IMR-90 (cell line): ENCODE results near the gene MT1H. TPM values are rescaled to one million over a fixed set of nuclear protein-coding genes. Genes with fewer than 3 reads are reported as not detected.
A peak's percentile ranks its signal among the peaks of the same experiment; 100 is the strongest.

ENCODE experiments used
- ATAC-seq: fragments of 200-7000 bp; cut with Tn5 transposase; 2 replicates; pipeline ENCODE4 v1.9.1; 2020; ENCODE audit warnings: low read depth, mild to moderate bottlenecking, moderate library complexity
- BruUV-seq: library from RNA; stranded (reverse); fragments of 400-500 nt; replicated peaks from 2 replicates; lab custom pipeline; 2021; lab: Mats Ljungman, UMichigan
- CTCF ChIA-PET: fragments of 300-600 bp; formaldehyde crosslinking; extraction: SDS; loops from one replicate; lab custom pipeline; 2021; ENCODE audit warnings: antibody characterized with exemption; lab: Yijun Ruan, JAX
- POLR2A ChIA-PET: fragments of 300-600 bp; sonication (Branson Sonifier 250); formaldehyde crosslinking; loops from one replicate; lab custom pipeline; 2022; ENCODE audit warnings: antibody characterized with exemption; ENCODE audit not compliant: unreplicated experiment; lab: Charles Lee
- DNase-seq: peaks from one replicate; pipeline ENCODE4 v3.0.0; 2013
- H2AFZ ChIP-seq: replicated peaks from 2 replicates; pipeline ENCODE3; 2013; ENCODE audit warnings: low read length, mild to moderate bottlenecking; ENCODE audit not compliant: poor library complexity
- H2AK5ac ChIP-seq: 2 replicates; pipeline ENCODE4 v1.6.1; 2013; ENCODE audit warnings: low read depth, low read length, inconsistent platforms
- H2AK9ac ChIP-seq: replicated peaks from 2 replicates; pipeline ENCODE3; 2013; ENCODE audit warnings: mild to moderate bottlenecking, low read depth, low read length, moderate library complexity; ENCODE audit not compliant: poor library complexity
- H2BK120ac ChIP-seq: 2 replicates; pipeline ENCODE4 v1.6.1; 2013; ENCODE audit warnings: low read depth, low read length, inconsistent platforms
- H2BK15ac ChIP-seq: 3 replicates; pipeline ENCODE4 v1.6.1; 2013; ENCODE audit warnings: low read depth, low read length, inconsistent platforms
- H2BK20ac ChIP-seq: 2 replicates; pipeline ENCODE4 v1.6.1; 2013; ENCODE audit warnings: low read depth, mild to moderate bottlenecking, inconsistent platforms, low read length, moderate library complexity
- H2BK5ac ChIP-seq: 2 replicates; pipeline ENCODE4 v1.6.1; 2013; ENCODE audit warnings: mild to moderate bottlenecking, low read depth, low read length, inconsistent platforms; ENCODE audit not compliant: poor library complexity, severe bottlenecking
- H3K14ac ChIP-seq: replicated peaks from 2 replicates; pipeline ENCODE4 v1.6.1; 2013; ENCODE audit warnings: low read depth, low read length, inconsistent platforms
- H3K18ac ChIP-seq: 2 replicates; pipeline ENCODE4 v1.6.1; 2013; ENCODE audit warnings: low read depth, low read length, control low read depth
- H3K23ac ChIP-seq: 2 replicates; pipeline ENCODE4 v1.6.1; 2013; ENCODE audit warnings: low read depth, low read length, inconsistent platforms
- H3K27ac ChIP-seq: 2 replicates; pipeline ENCODE4 v1.5.1; 2013; ENCODE audit warnings: mild to moderate bottlenecking, control low read depth, low read length; ENCODE audit not compliant: insufficient read depth
- H3K27me3 ChIP-seq: 2 replicates; pipeline ENCODE4 v1.6.1; 2013; ENCODE audit warnings: low read length; ENCODE audit not compliant: control insufficient read depth, insufficient read depth
- H3K36me3 ChIP-seq: 2 replicates; pipeline ENCODE4 v1.6.1; 2013; ENCODE audit warnings: low read length, mixed read lengths; ENCODE audit not compliant: control insufficient read depth, insufficient read depth
- H3K4ac ChIP-seq: 2 replicates; pipeline ENCODE4 v1.6.1; 2013; ENCODE audit warnings: low read depth, low read length, inconsistent platforms
- H3K4me1 ChIP-seq: 2 replicates; pipeline ENCODE4 v1.6.1; 2013; ENCODE audit warnings: low read length, mixed read lengths; ENCODE audit not compliant: control insufficient read depth, insufficient read depth
- H3K4me2 ChIP-seq: 2 replicates; pipeline ENCODE4 v1.6.1; 2013; ENCODE audit warnings: low read depth, mild to moderate bottlenecking, control low read depth, low read length, moderate library complexity
- H3K4me3 ChIP-seq: 2 replicates; pipeline ENCODE4 v1.5.1; 2013; ENCODE audit warnings: low read depth, mild to moderate bottlenecking, control low read depth, low read length, moderate library complexity; ENCODE audit not compliant: insufficient read depth
- H3K56ac ChIP-seq: 2 replicates; pipeline ENCODE4 v1.6.1; 2013; ENCODE audit warnings: low read length, inconsistent platforms; ENCODE audit not compliant: insufficient read depth; ENCODE audit errors: extremely low read depth
- H3K79me1 ChIP-seq, 2 experiments: 2 replicates each; pipeline ENCODE4 v1.6.1; 2013; ENCODE audit warnings: low read length in 2 of 2, inconsistent platforms in 1 of 2, low read depth in 1 of 2
- H3K9ac ChIP-seq: 2 replicates; pipeline ENCODE4 v1.6.1; 2013; ENCODE audit warnings: low read depth, low read length, control low read depth
- H3K9me1 ChIP-seq: 2 replicates; pipeline ENCODE4 v1.6.1; 2013; ENCODE audit warnings: low read length, inconsistent platforms; ENCODE audit not compliant: insufficient read depth
- H3K9me3 ChIP-seq: 2 replicates; pipeline ENCODE4 v1.6.1; 2013; ENCODE audit warnings: low read length; ENCODE audit not compliant: control insufficient read depth, insufficient read depth
- H4K20me1 ChIP-seq: 2 replicates; pipeline ENCODE4 v1.6.1; 2013; ENCODE audit warnings: low read length, inconsistent platforms; ENCODE audit not compliant: insufficient read depth
- H4K5ac ChIP-seq: 2 replicates; pipeline ENCODE4 v1.6.1; 2013; ENCODE audit warnings: mild to moderate bottlenecking, low read depth, low read length, control low read depth
- H4K8ac ChIP-seq, 2 experiments: 2 replicates each; pipeline ENCODE4 v1.6.1; 2013; ENCODE audit warnings: low read depth in 2 of 2, low read length in 2 of 2, control low read depth in 1 of 2, inconsistent platforms in 1 of 2
- H4K91ac ChIP-seq: 2 replicates; pipeline ENCODE4 v1.6.1; 2013; ENCODE audit warnings: low read depth, low read length, inconsistent platforms; ENCODE audit not compliant: insufficient read depth
- CEBPB ChIP-seq: IDR thresholded peaks from 2 replicates; pipeline ENCODE4 v1.6.1; 2012; ENCODE audit warnings: low read depth, low read length, improper control_type of control experiment
- ELK1 ChIP-seq: fragments of 150-350 bp; IDR thresholded peaks from 2 replicates; pipeline ENCODE4 v1.6.1; 2016; ENCODE audit warnings: low read depth, mild to moderate bottlenecking, low read length, moderate library complexity, borderline replicate concordance
- FOS ChIP-seq: fragments of 150-350 bp; IDR thresholded peaks from 2 replicates; pipeline ENCODE4 v1.6.1; 2016; ENCODE audit warnings: low read depth, low read length
- RFX5 ChIP-seq: IDR thresholded peaks from 2 replicates; pipeline ENCODE4 v1.8.0; 2012; ENCODE audit warnings: low read depth, mild to moderate bottlenecking, low read length, moderate library complexity
- whole genome bisulfite sequencing, 2 experiments: methylation state at CpG; one replicate each; pipeline versions ENCODE4 v1.1.5 to v1.1.7; 2013; ENCODE audit warnings: missing lambda C conversion rate in 2 of 2; ENCODE audit not compliant: insufficient read length in 1 of 2; ENCODE audit errors: extremely low coverage in 2 of 2; 5-methylcytosine and 5-hydroxymethylcytosine counted together
- dilution Hi-C: fragments of 300-500 bp; cut with HindIII; formaldehyde crosslinking; loops from one replicate; pipeline ENCODE4 v1.14.3; 2018; ENCODE audit warnings: low sequenced_read_pairs; ENCODE audit not compliant: unreplicated experiment
- in situ Hi-C: fragments of 300-500 bp; cut with MboI; formaldehyde crosslinking; loops from 3 replicates; pipeline ENCODE4 v1.14.3; 2019; ENCODE audit warnings: low sequenced_read_pairs, inconsistent platforms, mixed read lengths
- intact Hi-C: fragments of 100-400 bp; cut with micrococcal nuclease; formaldehyde crosslinking; loops from 2 replicates; pipeline ENCODE4 v1.10.0; 2022
- polyA plus RNA-seq, 3 experiments: library from polyadenylated mRNA; depleted of rRNA; stranded (reverse); fragments of >200 nt; gene quantifications; 2 replicates each; pipeline ENCODE4 v1.2.3, GENCODE V29; 2012; ENCODE audit warnings: low replicate concordance in 1 of 3
- total RNA-seq: library from RNA; depleted of rRNA; stranded (reverse); fragments of >200 nt; gene quantifications from 2 replicates; pipeline ENCODE4 v1.2.3, GENCODE V29; 2012

The MT1H gene
- total and polyA plus RNA-seq, 2 of the 4 experiments (the other 2 are of a cell fraction), result not detected

GRCh38 chr16:56634715-56635440 lies 34.7 kb upstream of the MT1H start:
- H3K4me2 ChIP-seq, result peak overlapping the region; percentile 28; the same call in 1 of the 2 replicates
- dilution Hi-C loops (no loop called here), intact Hi-C loops (no loop called here), in situ Hi-C loops (no loop called here)
- no peak overlapping the region for H4K8ac ChIP-seq
- no peak overlapping the region for H3K14ac ChIP-seq
- H2AFZ ChIP-seq, result no peak overlapping the region
- no peak overlapping the region for H3K9ac ChIP-seq
- no peaks in the 10 kb centered on the region for H4K20me1 ChIP-seq
- H3K4me3 ChIP-seq, result peak overlapping the region; percentile 3; the same call in 1 of the 2 replicates
- H2BK120ac ChIP-seq, result no peak overlapping the region
- H3K56ac ChIP-seq, result no peak overlapping the region
- H3K27ac ChIP-seq, result no peak overlapping the region
- H2AK9ac ChIP-seq, result no peak overlapping the region
- H4K91ac ChIP-seq, result no peak overlapping the region
- no peaks in the 10 kb centered on the region; the same call in 1 of the 2 replicates for H3K4me1 ChIP-seq
- H3K79me1 ChIP-seq, result no peaks in the 10 kb centered on the region
- peaks cover 2% of the 10 kb centered on the region; the same call in 1 of the 2 replicates for H3K9me3 ChIP-seq
- H2BK5ac ChIP-seq, result no peak overlapping the region
- H3K4ac ChIP-seq, result no peak overlapping the region
- H3K36me3 ChIP-seq, result no peaks in the 10 kb centered on the region
- H3K27me3 ChIP-seq, result peaks cover 84% of the 10 kb centered on the region
- 9% methylated on average over 22 of the region's 47 CpGs; no CpG with 5 or more reads in 1 of the 2 experiments for WGBS, 2 experiments
- no peaks in the 10 kb centered on the region for H3K9me1 ChIP-seq
- ChIA-PET CTCF (no interaction called here), POLR2A (no interaction called here)
- no peak overlapping the region for H3K18ac ChIP-seq
- no peak for TF ChIP-seq RFX5
- TF ChIP-seq FOS, result no peak
- TF ChIP-seq ELK1, result no peak
- TF ChIP-seq CEBPB, result no peak
- no peak for DNase-seq
- no peak overlapping the region for H2BK20ac ChIP-seq
- H2AK5ac ChIP-seq, result no peak overlapping the region
- no peak overlapping the region for H2BK15ac ChIP-seq
- no peak for ATAC-seq
- H4K5ac ChIP-seq, result no peak overlapping the region
- no TSS peak for BruUV-seq
- H3K23ac ChIP-seq, result 0 out of 2 replicates have a peak overlapping the region, but pooled peaks have one; percentile 8
